HuH-7.5 (cell line): ENCODE data around the gene PACS1.

Source experiments
- DNase-seq: peaks from one replicate; pipeline ENCODE4 v3.0.0; 2011; ENCODE audit warnings: low spot score

Gene PACS1

GRCh38 chr11:66288671-66289547, 218.8 kb downstream of the PACS1 start, which contains the start of gene YIF1A:
YIF1A (minus strand) TSS chr11:66289143; CDS start chr11:66288985, 158 bp downstream.
- peak; percentile 100 for DNase-seq

DNA sequence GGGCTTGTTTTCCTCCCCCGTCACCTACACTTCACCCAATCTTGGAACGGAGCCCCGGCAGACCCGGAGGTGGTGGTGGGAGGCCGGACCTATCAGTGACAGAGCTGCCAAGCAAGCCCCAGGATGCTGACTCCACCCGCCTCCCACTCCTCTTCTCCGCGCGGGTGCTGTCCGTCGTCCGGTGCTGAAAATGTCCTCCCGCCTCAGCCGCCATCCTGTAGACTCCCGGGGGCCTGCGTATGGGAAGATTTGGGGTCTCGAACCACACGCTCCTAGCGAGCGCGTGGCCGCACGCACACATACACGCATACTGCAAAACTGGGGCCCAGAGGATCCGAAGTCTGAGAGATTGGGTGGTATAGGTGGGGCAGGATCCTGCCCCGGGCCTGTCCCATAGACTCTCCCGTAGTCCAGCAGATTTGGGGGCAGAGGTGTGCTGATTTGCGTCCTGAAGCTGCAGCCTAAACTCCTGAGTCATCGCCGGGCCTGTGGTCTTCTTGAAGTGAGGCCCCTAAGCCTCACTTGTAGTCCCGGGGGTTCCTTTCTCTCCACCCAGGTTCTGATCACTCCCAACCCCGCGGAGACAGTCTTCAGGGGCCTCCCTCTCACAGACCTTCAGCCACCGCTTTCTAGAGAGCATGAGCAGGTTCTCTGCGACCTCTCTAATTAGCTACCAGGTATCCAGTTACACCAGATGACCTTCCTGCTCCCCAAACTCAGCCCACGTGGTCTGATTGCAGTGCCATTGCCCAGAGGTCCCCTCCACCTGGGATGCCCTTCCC, 219.7 kb downstream of the PACS1 start:
- DNase-seq: peak; percentile 100

DNA sequence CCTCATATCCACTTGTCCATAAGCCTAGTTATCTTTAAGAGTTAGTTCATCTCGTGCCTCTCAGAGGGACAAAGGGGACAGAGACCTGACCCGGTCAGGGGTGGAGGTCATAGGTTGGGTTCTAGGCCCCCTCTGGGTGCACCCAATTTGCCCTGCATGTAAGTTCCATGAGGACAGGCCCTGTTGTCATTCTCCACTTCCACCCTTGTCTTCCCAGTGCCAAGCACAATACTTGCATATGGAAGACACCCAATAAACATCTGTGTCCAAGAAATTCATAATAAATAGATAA, 220.2 kb downstream of the PACS1 start:
- DNase-seq: no peak

DNA sequence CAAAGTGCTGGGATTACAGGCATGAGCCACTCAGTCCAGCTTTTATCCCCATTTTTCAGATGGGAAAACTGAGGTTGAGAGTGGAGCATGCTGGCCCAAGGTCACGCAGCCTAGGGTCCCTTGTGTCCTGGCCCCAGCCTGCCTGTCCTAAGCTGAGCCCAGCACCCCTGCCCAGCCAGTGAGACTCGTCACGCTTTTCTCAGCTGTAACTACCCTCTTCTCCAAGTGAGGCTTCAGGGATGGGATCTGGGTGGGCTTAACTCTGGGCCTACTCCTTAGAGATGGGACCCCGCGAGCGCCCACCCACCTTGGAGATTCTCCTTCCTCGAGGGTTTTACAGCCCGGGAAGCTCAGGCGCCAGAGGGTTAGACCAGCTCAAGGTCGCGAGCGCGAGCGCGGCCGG, 221.2 kb downstream of the PACS1 start:
- DNase-seq: peak; percentile 85

DNA sequence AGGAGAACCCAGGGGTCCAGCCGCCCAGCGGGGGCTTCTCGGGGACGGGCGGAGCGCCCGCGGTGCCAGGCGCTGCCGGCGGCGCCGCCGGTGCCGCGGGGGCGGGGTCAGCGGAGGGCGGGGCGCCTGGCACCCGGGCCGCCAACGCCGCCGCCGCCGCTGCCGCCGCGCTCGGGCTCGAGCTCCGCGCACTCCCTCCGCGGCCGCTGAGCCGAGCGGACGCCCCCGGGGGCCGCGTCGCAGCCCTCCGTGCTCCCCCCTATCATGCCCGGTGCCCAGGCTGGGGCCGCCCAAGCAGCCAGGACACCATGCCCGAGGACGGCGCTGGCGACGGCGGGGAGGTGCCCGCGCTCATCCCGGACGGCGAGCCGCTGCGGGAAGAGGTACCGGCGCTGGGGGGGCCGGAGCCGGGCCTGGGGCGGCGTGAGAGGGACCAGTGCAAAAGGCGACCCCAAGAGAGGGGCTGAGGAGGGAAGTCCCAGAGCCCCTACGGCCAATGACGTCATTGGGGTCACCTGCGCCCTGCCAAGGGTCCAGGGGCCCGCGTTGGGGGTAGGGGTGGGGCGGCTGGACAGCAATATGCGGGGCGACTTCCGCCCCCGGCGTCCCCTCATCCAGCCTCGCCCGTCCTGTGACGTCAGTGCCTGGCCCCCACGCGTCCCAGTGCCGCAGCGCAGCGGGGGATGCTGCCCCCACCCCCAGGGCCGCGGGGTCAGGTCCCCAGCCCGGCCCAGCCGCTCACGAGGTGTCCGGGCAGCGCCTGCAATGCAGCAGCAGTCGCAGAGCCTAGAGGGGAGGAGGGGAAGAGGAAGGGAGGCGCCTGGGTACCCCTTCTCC, 221.9 kb downstream of the PACS1 start, which contains the start of gene TMEM151A:
Gene TMEM151A, plus strand, starts transcription at position 189 of the 837 bp plus-strand sequence. Its CDS starts 120 bp downstream, at position 309.
- DNase-seq: peak; percentile 97

GRCh38 chr11:66292543-66293332, 222.7 kb downstream of the PACS1 start:
- DNase-seq: no peak

GRCh38 chr11:66293352-66293751, 223.3 kb downstream of the PACS1 start:
- DNase-seq: no peak

DNA sequence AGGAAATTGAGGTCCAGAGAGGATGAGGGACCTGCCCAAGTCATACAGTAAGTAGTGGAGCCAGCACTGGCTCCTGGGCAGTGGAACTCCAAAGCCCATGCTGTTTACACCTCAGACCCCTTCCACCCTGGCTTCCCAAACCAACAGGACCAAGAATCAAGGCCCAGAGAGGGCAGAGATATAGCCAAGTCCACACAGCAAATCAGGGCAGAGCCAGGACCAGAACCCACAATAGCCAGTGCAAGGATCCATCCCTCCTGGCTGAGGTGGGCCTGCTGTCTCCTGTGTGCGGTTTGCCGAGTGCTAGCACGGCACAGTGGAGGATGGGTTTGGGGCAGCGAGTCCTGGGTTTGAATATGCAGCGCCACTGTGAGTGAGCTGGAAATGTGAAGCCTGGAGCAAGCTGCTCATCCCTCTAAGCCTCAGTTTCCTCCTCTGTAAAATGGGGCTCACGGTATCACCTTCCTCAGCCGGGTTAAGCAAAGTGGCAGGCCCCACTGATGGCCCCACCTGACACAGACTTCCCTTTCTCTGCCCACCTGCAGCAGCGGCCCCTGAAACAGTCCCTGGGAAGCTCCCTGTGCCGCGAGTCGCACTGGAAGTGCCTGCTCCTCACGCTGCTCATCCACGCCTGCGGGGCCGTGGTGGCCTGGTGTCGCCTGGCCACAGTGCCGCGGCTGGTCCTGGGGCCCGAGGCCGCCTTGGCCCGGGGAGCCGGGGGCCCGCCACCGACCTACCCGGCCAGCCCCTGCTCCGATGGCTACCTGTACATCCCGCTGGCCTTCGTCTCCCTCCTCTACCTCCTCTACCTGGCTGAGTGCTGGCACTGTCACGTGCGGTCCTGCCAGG, 223.9 kb downstream of the PACS1 start:
- DNase-seq: no peak
